GM18519 (cell line): ENCODE data around the gene RHEB.

Source experiments
- ATAC-seq: cut with Tn5 transposase; IDR thresholded peaks from one replicate; pipeline ENCODE4 v1.9.1; 2021; ENCODE audit warnings: mild to moderate bottlenecking, moderate library complexity; ENCODE audit not compliant: unreplicated experiment, low FRiP score

The RHEB gene

GRCh38 chr7:151481650-151482505 lies 37.8 kb downstream of the RHEB start:
- ATAC-seq, result peak; percentile 48

DNA sequence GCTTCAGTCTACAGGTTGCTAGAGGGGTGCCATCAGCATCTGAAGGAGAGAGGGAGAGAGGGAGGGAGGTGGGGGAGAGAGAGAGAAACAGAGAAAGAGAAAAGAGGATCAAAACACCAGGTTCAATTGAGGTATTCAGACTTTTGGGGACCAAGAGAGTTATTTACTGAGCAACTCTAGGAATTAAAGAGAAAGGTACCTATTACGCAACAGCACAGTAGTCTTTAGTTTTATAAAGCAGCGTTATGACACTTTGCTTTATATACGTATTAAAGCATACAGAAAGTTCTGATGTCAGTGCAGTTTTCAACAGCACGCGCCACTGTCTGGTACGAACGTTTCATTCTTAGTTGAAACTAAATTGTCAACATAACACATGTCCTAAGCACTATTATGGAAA lies 41.8 kb downstream of the RHEB start:
- no peak for ATAC-seq

GRCh38 chr7:151472644-151473380 lies 46.9 kb downstream of the RHEB start:
- peak; percentile 37 for ATAC-seq

GRCh38 chr7:151470711-151471110 lies 49.0 kb downstream of the RHEB start:
- no peak for ATAC-seq

GRCh38 chr7:151469281-151469680 lies 50.4 kb downstream of the RHEB start:
- no peak for ATAC-seq

- no peak for ATAC-seq
These were observed 51.3 kb downstream of the RHEB start for GRCh38 chr7:151468217-151469018.

- ATAC-seq, result no peak
These were observed 54.5 kb downstream of the RHEB start for GRCh38 chr7:151465169-151465568.

DNA sequence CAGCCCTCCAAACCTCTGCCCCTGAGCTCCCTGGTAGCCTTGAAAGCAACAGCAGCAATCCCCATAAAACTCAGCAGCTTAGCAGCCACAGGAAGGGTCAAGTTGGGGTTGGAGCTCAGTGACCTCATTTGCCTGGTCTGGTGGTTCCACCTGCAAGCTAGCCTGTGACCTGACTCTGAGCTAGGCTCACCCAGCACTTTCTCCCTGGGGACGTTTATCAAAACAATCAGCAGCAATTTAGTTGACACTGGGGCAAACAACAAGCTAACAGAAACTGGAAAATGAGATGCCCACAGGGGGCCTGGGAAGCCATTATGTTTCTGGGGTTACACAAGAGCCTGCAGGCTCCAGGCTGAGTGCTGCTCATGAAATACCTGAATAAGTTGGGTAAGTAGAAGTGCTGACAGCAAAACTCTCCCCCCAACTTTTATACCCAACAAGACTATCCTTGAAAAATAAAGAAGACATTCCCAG lies 57.4 kb downstream of the RHEB start:
- no peak for ATAC-seq

- ATAC-seq, result no peak
These were observed 57.8 kb downstream of the RHEB start for GRCh38 chr7:151461942-151462230.

DNA sequence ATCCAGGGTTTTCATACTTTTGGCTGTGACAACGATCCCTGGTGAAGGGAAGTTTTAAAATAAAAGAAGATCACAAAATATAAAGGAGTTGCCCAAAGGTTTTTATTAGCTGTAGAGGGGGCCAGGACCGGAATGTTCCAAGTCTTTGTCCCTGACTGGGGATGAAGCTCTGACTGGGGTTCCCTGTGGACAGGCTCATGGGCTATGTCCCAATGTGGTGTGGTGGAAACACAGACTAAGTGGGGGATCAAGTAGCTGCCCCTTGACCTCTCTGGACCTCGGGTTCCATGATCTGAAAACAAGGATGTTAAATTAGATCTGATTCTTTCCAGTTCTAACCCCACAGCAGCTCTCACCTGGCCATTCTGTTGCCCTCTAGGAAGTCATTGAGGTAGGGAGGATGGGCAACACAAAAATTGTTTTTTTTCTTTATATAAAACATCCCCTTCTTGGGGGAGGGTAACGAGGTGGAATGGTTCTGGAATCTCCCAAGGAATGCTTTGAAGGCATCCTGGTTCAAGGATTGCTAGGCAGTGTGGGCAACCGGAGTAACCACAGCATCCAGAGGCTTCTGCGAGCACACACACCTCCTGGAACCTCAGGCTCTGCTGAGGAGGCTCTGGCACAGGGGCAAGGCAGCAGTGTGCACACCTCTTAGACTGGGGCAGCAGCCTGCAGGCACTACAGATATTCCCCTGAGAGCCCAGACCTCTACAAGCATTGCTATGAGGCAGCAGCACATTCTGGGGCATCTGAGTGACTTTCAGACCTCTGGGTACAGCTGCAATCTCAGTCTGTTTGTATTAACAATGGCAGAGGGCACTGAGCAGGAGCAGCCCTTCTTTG lies 58.4 kb downstream of the RHEB start:
- ATAC-seq, result no peak

DNA sequence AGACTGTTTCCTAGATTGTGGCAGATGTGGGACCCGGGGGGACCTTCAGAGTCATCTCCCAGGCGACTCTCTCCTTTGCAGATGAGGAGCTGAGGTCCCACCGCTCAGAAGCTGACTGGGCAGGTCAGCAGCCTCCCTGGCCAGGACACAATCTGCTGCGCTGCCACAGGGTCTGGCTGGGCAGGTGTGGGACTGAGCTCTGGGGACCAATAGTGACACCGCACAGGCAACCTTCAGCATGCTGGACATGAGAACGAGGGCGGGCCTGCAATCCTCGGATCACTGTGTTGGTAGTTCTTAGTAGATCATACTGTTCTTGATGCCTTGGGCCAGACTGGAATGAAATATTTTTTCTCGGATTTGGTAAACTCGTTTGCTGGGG lies 59.2 kb downstream of the RHEB start:
- ATAC-seq, result no peak

DNA sequence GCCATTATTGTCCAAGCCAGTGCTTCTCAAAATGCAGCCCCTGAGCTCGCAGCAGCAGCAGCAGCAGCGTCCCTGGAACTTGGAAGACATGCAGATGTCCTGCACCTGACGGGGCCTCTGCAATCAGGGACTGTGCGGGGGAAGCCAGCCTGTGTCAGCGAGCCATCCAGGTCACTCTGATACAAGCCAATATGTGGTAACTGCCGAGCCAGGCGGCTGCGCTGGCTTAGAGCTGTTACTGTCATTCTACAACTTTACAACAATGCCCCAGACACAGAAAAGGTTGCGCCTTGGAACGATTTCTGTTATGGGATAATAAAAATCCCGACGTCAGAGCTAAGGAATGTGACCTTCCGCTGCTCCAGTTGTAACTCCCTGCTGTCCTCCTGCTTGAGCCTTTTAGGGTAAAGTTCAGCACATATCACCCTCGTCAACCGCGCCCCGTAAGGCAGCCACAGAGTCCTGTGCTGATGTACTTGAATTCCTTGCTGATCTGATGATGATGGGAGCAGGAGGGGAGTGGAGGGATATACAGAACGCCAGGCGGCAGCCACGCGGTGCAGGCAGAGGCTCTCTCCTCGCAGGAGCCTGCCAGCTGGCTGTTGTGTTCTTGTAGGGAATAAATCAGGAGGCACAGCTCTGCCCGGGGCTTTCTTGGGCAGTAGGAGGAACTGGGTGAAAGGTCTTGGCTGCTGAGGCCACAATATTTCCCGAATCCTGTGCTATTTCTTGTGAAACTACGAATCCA lies 59.8 kb downstream of the RHEB start:
- no peak for ATAC-seq

DNA sequence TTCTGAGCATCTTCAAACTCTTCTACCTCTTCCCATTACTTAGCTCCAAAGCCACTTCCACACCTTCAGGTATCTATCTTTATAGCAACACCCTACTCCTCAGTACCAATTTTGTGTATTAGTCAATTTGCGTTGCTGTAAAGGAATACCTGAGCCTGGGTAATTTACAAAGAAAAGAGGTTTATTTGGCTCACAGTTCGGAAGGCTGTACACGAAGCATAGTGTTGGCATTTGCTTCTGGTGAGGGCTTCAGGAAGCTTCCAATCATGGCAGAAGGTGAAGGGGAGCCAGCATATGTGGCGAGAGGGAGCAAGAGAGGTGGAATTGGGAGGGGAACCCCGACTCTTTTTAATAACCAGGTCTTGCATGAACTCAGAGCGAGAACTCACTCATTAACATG lies 62.2 kb downstream of the RHEB start:
- no peak for ATAC-seq

- no peak for ATAC-seq
These were observed 62.9 kb downstream of the RHEB start for GRCh38 chr7:151456782-151457181.

DNA sequence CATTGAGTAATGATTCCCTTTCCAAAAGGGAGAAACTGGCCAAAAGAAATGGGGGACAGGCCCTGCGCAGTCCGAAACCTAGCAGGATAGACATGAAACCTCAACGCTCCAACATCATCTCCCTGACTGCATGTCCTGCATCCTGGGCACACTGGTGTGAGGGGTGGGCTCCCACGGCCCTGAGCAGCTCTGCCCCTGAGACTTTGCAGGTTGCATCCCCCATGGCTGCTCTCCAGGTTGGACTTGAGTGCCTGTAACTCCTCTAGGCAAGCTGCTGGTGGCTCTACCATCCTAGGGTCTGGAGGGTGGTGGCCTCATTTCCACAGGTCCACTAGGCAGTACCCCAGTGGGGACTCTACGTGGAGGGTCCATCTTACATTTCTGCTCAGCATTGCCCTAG lies 63.4 kb downstream of the RHEB start:
- ATAC-seq, result no peak

- ATAC-seq, result no peak
These were observed 64.0 kb downstream of the RHEB start for GRCh38 chr7:151455690-151456089.

DNA sequence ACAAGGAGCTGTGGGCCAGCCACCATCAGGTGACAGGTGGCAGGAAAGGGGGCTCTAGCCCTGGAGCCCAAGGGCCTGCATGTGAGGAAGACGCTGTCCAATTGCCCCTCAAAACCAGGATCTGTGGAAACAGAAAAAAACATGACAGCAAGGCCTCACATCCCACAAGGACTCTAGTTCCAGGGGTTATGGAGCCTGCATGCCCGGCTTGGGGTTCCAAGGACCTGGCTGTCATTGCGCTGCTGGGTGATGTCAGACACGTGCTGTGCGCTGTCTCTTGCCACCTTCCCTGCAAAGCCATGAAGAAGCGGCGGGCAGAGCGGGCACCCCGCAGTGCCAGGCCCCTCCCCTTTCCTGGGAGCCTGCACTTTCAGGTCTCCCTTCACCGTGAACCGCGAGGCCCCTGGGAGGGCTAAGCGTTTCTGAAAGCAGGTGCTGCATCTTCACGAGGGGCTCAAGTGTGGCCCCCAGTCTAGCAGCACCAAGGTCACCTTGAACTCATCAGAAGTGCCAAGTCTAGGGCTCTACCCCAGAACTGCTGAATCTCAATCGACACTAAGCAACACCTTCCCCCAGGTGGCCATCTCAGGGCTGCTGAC lies 64.7 kb downstream of the RHEB start:
- ATAC-seq, result no peak

DNA sequence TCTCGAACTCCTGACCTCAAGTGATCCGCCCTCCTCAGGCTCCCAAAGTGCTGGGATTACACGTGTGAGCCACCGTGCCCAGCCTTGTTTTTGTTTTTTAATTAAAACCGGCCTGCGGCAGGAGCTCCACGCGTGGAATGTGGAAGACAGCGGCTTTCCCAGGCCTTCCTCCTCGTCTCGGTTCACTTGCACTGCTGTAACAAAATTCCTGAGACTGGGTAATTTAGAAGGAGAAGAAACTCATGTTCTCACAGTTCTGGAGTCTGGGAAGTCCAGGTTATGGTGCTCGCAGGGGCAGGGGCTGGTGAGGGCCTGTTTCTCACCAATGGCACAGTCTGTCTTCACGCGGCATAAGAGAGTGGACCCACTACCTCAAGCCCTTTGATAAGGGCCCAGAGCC lies 65.4 kb downstream of the RHEB start:
- no peak for ATAC-seq

DNA sequence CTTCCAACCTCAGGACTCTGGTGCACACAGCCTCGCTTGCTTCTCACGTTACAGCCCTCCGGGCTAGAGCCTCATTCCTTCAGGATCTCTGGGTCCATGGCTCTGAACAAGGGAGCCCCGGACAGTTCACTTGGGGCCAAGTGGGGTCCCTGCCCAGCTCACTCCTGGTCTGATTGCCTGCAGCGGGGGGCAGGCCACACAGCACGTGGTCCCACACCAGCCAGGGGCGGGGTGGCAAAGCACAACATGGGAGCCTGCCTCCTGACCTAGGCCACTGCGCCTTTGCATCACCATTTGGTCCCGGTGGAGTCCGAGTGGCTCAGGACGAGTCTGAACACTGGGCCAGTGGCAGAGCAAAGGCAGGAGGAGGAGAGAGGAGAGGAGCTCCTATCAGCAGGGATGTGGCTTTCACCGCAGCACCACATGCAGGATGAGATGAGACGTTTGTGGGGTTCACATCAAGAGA lies 66.3 kb downstream of the RHEB start:
- no peak for ATAC-seq
